MCF 10A (cell line): ENCODE data around the gene CMBL. TPM values are rescaled to one million over a fixed set of nuclear protein-coding genes. Genes with fewer than 3 reads are reported as not detected.

Source experiments
- BruUV-seq: library from RNA; stranded (reverse); fragments of 400-500 nt; replicated peaks from 2 replicates; lab custom pipeline; 2021; lab: Mats Ljungman, UMichigan
- CTCF ChIA-PET: fragments of 300-600 bp; sonication (Branson Sonifier 250); formaldehyde crosslinking; extraction: SDS; loops from one replicate; lab custom pipeline; 2021; ENCODE audit warnings: antibody characterized with exemption, inconsistent platforms; lab: Yijun Ruan, JAX
- POLR2A ChIA-PET: fragments of 300-600, 350-650 bp; sonication (Branson Sonifier 250); formaldehyde crosslinking; extraction: SDS; loops from one replicate; lab custom pipeline; 2020; ENCODE audit warnings: antibody characterized with exemption, inconsistent platforms; lab: Yijun Ruan, JAX
- DNase-seq: peaks from one replicate; pipeline ENCODE4 v3.0.0-alpha.2; 2018; ENCODE audit not compliant: unreplicated experiment
- H3K27ac Mint-ChIP-seq: one replicate; pipeline ENCODE4 v1.8.0; 2022; ENCODE audit warnings: mild to moderate bottlenecking, low read depth, mixed read lengths; ENCODE audit not compliant: unreplicated experiment
- H3K27me3 Mint-ChIP-seq: one replicate; pipeline ENCODE4 v1.8.0; 2022; ENCODE audit warnings: mixed read lengths; ENCODE audit not compliant: insufficient read depth, unreplicated experiment
- H3K36me3 Mint-ChIP-seq: one replicate; pipeline ENCODE4 v1.8.0; 2022; ENCODE audit warnings: mild to moderate bottlenecking, moderate library complexity, mixed read lengths; ENCODE audit not compliant: insufficient read depth, unreplicated experiment
- H3K4me1 Mint-ChIP-seq: one replicate; pipeline ENCODE4 v1.8.0; 2022; ENCODE audit warnings: mixed read lengths; ENCODE audit not compliant: insufficient read depth, unreplicated experiment
- H3K4me3 Mint-ChIP-seq: one replicate; pipeline ENCODE4 v1.8.0; 2022; ENCODE audit warnings: mild to moderate bottlenecking, moderate library complexity, mixed read lengths; ENCODE audit not compliant: unreplicated experiment
- H3K9me3 Mint-ChIP-seq: one replicate; pipeline ENCODE4 v1.8.0; 2022; ENCODE audit warnings: mixed read lengths; ENCODE audit not compliant: unreplicated experiment
- intact Hi-C: fragments of 100-400 bp; cut with micrococcal nuclease; formaldehyde crosslinking; loops from 2 replicates; pipeline ENCODE4 v1.14.1; 2022
- total RNA-seq: library from RNA; stranded (reverse); gene quantifications from 2 replicates; pipeline ENCODE4 v1.2.3, GENCODE V29; 2022
- TF ChIP-seq, protein P1 (sequence below): fragments of 200-600 bp; IDR thresholded peaks from one replicate; pipeline ENCODE4 v1.8.0; 2022; ENCODE audit warnings: antibody characterized with exemption, mild to moderate bottlenecking; ENCODE audit not compliant: unreplicated experiment

Gene CMBL
- total RNA-seq, 1 experiment from 2014 or later, result 24.9 TPM

DNA sequence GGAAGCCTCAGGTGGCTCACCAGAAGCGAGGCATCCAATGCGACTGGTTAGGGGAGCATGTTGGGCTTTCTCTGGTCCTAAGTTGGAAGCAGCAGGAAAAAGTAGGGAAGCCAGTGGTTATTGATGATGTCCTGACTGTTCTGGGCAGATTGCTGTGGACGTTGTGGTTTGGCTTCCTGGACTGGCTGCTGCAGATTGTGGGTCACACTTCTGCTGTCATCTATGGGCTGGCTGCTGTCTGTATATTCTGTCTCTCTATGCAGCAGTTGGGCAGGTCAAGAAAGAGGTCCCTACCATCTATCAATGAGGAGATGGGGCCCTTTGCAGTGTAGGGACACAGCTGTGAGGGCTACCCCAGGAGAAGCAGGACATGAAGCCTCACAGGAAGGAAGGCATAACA, 32.3 kb upstream of the CMBL start:
- BruUV-seq, result no TSS peak
- TF ChIP-seq, protein P1, sequence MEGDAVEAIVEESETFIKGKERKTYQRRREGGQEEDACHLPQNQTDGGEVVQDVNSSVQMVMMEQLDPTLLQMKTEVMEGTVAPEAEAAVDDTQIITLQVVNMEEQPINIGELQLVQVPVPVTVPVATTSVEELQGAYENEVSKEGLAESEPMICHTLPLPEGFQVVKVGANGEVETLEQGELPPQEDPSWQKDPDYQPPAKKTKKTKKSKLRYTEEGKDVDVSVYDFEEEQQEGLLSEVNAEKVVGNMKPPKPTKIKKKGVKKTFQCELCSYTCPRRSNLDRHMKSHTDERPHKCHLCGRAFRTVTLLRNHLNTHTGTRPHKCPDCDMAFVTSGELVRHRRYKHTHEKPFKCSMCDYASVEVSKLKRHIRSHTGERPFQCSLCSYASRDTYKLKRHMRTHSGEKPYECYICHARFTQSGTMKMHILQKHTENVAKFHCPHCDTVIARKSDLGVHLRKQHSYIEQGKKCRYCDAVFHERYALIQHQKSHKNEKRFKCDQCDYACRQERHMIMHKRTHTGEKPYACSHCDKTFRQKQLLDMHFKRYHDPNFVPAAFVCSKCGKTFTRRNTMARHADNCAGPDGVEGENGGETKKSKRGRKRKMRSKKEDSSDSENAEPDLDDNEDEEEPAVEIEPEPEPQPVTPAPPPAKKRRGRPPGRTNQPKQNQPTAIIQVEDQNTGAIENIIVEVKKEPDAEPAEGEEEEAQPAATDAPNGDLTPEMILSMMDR, result no peak
- Mint-ChIP-seq H3K4me3 (no peak overlapping the region), H3K4me1 (no peaks in the 10 kb centered on the region), H3K36me3 (no peaks in the 10 kb centered on the region), H3K27me3 (no peaks in the 10 kb centered on the region), H3K9me3 (no peaks in the 10 kb centered on the region), H3K27ac (no peak overlapping the region)
- intact Hi-C loops, result no loop called here
- DNase-seq, result no peak
- ChIA-PET POLR2A (no interaction called here), CTCF (interaction anchor here (0.6 kb wide), 1 partner anchor 26 kb away, joined by 3 read pairs; no protein-coding TSS in a partner anchor)

DNA sequence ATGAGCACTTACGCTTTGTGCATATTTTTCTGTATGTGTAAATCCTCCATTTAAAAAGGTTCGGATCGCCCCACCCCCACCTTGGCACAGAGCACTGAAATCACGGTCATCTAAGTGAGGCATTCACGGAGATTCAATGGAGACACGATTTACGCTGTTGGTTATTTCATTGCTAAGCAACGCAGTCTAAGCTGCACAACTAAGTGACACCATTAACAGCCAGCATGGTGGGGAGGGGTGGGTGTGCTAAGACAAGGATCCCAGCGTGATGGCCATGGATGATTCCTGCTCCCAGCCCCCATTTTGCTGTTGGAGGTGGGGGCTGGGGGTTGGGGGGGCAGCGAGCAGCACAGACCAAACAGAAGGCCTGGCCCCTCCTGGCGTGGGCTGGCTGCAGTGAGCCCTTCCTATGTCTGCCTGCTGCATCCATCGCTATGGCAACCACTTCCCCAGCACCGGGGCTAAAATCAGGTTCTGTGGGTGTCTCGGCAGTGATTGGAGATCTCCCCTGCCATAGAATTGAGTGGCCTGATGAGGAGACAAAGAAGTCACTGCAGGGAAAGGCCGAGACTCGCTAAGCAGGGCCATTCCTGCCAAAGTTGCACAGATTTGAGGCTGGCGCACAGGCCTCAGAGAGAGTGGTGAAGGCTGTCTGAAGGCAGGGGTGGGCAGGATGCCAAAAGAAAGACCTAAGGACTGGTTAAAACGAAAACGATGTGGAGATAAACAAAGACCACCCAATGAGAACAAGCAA, 31.5 kb upstream of the CMBL start:
- POLR2A ChIA-PET, result interaction anchor here (0.7 to 1.0 kb wide), 2 partner anchors 14 to 1926 kb away, joined by 3 read pairs; partner anchors contain the start of gene MARCHF6
- TF ChIP-seq, protein P1, result no peak
- DNase-seq, result no peak
- CTCF ChIA-PET, result no interaction called here
- intact Hi-C loops, result no loop called here
- Mint-ChIP-seq H3K4me3 (no peak overlapping the region), H3K27me3 (no peaks in the 10 kb centered on the region), H3K27ac (no peak overlapping the region), H3K9me3 (no peaks in the 10 kb centered on the region), H3K36me3 (no peaks in the 10 kb centered on the region), H3K4me1 (no peaks in the 10 kb centered on the region)
- BruUV-seq, result no TSS peak

DNA sequence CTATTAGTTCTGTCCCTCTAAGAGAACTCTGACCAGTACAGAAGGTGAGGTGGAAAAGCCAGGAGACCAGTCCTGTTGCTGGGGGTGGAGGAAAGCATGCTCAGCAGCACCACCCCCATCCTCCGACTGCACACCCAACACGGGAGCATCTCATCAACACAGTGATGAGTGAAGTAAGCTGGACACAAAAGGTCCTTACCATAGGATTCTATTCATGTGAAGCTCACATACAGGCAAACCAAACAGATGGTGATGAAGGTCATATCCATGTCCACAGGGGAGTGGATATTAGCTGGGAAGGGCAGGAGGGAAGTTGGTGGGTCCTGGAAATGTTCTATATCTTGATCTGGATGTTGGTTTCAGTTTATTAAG, 31.0 kb upstream of the CMBL start:
- intact Hi-C loops, result no loop called here
- ChIA-PET CTCF (no interaction called here), POLR2A (interaction anchor here (1.0 kb wide), 1 partner anchor 15 kb away, joined by 3 read pairs; the partner anchor contains the start of gene MARCHF6)
- H3K27me3 Mint-ChIP-seq, result no peaks in the 10 kb centered on the region
- no peak for DNase-seq
- H3K9me3 Mint-ChIP-seq, result no peaks in the 10 kb centered on the region
- TF ChIP-seq, protein P1, result no peak
- H3K27ac Mint-ChIP-seq, result no peak overlapping the region
- H3K36me3 Mint-ChIP-seq, result no peaks in the 10 kb centered on the region
- BruUV-seq, result no TSS peak
- H3K4me1 Mint-ChIP-seq, result peaks cover under 1% of the 10 kb centered on the region
- no peak overlapping the region for H3K4me3 Mint-ChIP-seq

DNA sequence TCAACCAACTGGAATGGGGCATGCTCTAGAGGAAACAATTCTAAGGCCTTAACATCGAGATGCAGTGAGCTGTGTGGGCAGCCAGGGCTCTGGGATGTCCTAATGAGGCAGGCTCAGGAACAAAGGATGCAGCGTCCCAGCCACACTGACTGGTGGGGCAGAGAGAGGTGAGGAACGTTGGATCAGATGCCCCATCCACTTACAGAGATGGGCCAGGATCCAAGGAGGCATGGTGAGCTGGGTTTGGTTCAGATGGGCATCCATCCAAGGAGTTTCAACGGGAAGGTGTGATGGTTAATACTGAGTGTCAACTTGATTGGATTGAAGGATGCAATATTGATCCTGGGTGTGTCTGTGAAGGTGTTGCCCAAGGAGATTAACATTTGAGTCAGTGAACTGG, 30.3 kb upstream of the CMBL start:
- CTCF ChIA-PET, result interaction anchor here (0.6 kb wide), 1 partner anchor 163 kb away, joined by 3 read pairs; no protein-coding TSS in a partner anchor
- intact Hi-C loops, result no loop called here
- no peaks in the 10 kb centered on the region for H3K9me3 Mint-ChIP-seq
- no TSS peak for BruUV-seq
- TF ChIP-seq, protein P1, result no peak
- peaks cover 6% of the 10 kb centered on the region for H3K4me1 Mint-ChIP-seq
- no peak for DNase-seq
- POLR2A ChIA-PET, result interaction anchor here (1.0 kb wide), 1 partner anchor 15 kb away, joined by 3 read pairs; the partner anchor contains the start of gene MARCHF6
- no peaks in the 10 kb centered on the region for H3K27me3 Mint-ChIP-seq
- no peaks in the 10 kb centered on the region for H3K36me3 Mint-ChIP-seq
- no peak overlapping the region for H3K4me3 Mint-ChIP-seq
- no peak overlapping the region for H3K27ac Mint-ChIP-seq
